IPS DF 6.9 (cell line): ENCODE data around the gene MT1M.
"Not testable (repeated sequence)": the region's sequence is repeated elsewhere in the genome, so short reads cannot be mapped to it uniquely, and the experiment has no call there.

Experiments
- DNase-seq: peaks from one replicate; pipeline ENCODE4 v3.0.0-alpha.2; 2013; ENCODE audit warnings: low read depth, low spot score
- H3K27ac ChIP-seq: one replicate; pipeline ENCODE4 v1.5.1; 2013; ENCODE audit warnings: low read length, control low read depth
- H3K27me3 ChIP-seq: 2 replicates; pipeline ENCODE4 v1.6.1; 2013; ENCODE audit warnings: mild to moderate bottlenecking, low read length; ENCODE audit not compliant: control insufficient read depth, insufficient read depth
- H3K36me3 ChIP-seq: 2 replicates; pipeline ENCODE4 v1.6.1; 2013; ENCODE audit warnings: low read length; ENCODE audit not compliant: control insufficient read depth, insufficient read depth
- H3K4me1 ChIP-seq: 2 replicates; pipeline ENCODE4 v1.6.1; 2013; ENCODE audit warnings: low read length; ENCODE audit not compliant: control insufficient read depth, insufficient read depth
- H3K4me3 ChIP-seq: 2 replicates; pipeline ENCODE4 v1.5.1; 2013; ENCODE audit warnings: mild to moderate bottlenecking, low read length
- H3K9me3 ChIP-seq: 2 replicates; pipeline ENCODE4 v1.6.1; 2013; ENCODE audit warnings: low read length, inconsistent platforms; ENCODE audit not compliant: control insufficient read depth, insufficient read depth
- WGBS: extraction: QIAGEN DNeasy Blood & Tissue Kit; methylation state at CpG from one replicate; pipeline ENCODE4 v1.1.7; 2013; ENCODE audit warnings: mixed read lengths, missing lambda C conversion rate; ENCODE audit not compliant: insufficient read length, insufficient coverage; 5-methylcytosine and 5-hydroxymethylcytosine counted together

MT1M gene

DNA sequence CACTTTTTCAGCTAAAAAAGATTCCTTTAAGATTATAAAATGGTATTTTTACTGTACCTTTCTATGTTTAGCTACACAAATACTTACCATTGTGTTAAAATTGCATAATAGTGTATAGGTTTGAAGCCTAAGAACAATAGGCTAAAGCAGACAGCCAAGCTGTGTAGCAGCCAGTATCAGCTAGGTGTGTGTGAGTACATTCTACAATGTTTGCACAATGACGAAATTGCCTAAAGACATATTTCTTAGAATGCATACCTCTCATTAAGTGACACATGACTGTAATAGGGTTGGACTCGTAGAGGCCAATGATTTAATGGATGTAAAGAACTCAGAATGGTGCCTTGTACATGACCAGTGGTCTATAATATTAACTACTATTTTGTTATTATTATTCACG lies 17.4 kb downstream of the MT1M start:
- Histone ChIP-seq H3K9me3 (no peaks in the 10 kb centered on the region), H3K36me3 (no peaks in the 10 kb centered on the region), H3K4me3 (no peak overlapping the region), H3K27ac (no peak overlapping the region), H3K4me1 (no peaks in the 10 kb centered on the region), H3K27me3 (peaks cover 43% of the 10 kb centered on the region)
- no CpG with 5 or more reads among the region's 3 CpGs for WGBS
- no peak for DNase-seq

DNA sequence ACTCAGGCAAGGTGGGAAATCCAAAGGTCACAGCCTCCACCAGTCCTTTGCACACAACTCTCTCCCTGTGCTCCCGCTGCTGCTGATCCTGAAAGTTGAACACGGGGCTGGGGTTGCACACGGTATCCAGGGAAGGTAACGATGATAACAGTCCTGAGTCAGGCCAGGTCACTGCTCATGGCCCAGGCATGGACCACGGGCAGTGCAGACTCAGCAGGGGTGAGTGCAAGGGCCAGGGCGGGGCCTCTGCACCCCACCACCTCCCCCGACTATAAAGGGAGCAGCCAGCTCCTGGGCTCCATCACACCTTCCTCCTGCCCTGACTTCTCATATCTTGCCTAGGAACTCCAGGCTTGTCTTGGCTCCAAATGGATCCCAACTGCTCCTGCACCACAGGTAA lies 19.1 kb downstream of the MT1M start, which contains the start of gene MT1B:
TSS of gene MT1B (plus strand) at position 301 of the 400 bp plus-strand sequence. CDS start at position 369, 68 bp downstream.
- H3K27me3 ChIP-seq: peaks cover 27% of the 10 kb centered on the region
- no peaks in the 10 kb centered on the region for H3K4me1 ChIP-seq
- WGBS: no CpG with 5 or more reads among the region's 7 CpGs
- H3K4me3 ChIP-seq: no peak within 1 kb of the TSS
- no peak for DNase-seq
- H3K27ac ChIP-seq: no peak within 1 kb of the TSS
- no peaks in the 10 kb centered on the region for H3K9me3 ChIP-seq
- no peaks in the 10 kb centered on the region for H3K36me3 ChIP-seq

DNA sequence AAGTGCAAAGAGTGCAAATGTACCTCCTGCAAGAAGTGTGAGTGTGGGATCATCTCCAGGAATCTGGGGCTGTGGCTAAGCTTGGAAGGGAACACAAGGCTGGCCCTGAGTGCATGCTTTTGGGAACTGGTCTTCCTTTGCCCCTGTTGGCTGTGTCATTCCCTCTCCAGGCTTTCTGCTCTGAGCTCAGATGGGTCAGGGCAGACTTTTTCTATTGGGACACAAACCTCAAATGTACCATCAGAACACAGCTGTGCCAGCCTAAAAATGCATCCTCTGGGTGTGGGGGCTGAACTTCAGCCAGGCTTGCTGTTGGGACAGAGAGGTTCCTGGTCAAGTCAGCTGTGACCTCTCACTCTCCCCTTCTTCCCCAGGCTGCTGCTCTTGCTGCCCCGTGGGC lies 20.1 kb downstream of the MT1M start:
- DNase-seq: no peak
- no CpG with 5 or more reads among the region's 1 CpG for WGBS
- H3K36me3 ChIP-seq: no peaks in the 10 kb centered on the region
- H3K27ac ChIP-seq: no peak overlapping the region
- H3K27me3 ChIP-seq: peaks cover 18% of the 10 kb centered on the region
- H3K9me3 ChIP-seq: no peaks in the 10 kb centered on the region
- H3K4me1 ChIP-seq: no peaks in the 10 kb centered on the region
- H3K4me3 ChIP-seq: no peak overlapping the region

DNA sequence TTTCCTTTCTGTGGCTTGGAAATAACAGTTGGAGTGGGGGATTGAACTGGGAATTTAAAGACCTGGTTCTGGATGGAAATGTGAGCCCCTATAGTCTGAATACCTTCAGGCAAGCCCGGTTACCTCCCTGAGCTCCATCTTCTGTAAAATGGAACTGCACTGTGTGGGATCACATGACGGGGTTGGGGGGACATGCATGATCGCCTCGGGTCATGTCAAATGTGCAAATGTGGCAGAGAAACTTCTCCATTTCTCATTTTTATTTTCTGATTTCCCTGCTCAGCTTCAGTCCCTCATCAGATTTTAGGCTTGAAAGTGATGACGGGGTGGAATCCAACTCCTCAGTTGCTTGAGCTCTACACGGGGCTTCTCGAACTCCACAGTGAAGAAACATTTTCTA lies 20.8 kb downstream of the MT1M start:
- H3K36me3 ChIP-seq: no peaks in the 10 kb centered on the region
- WGBS: no CpG with 5 or more reads among the region's 7 CpGs
- H3K9me3 ChIP-seq: no peaks in the 10 kb centered on the region
- peaks cover 17% of the 10 kb centered on the region for H3K27me3 ChIP-seq
- H3K4me1 ChIP-seq: no peaks in the 10 kb centered on the region
- no peak overlapping the region for H3K4me3 ChIP-seq
- DNase-seq: no peak
- no peak overlapping the region for H3K27ac ChIP-seq

DNA sequence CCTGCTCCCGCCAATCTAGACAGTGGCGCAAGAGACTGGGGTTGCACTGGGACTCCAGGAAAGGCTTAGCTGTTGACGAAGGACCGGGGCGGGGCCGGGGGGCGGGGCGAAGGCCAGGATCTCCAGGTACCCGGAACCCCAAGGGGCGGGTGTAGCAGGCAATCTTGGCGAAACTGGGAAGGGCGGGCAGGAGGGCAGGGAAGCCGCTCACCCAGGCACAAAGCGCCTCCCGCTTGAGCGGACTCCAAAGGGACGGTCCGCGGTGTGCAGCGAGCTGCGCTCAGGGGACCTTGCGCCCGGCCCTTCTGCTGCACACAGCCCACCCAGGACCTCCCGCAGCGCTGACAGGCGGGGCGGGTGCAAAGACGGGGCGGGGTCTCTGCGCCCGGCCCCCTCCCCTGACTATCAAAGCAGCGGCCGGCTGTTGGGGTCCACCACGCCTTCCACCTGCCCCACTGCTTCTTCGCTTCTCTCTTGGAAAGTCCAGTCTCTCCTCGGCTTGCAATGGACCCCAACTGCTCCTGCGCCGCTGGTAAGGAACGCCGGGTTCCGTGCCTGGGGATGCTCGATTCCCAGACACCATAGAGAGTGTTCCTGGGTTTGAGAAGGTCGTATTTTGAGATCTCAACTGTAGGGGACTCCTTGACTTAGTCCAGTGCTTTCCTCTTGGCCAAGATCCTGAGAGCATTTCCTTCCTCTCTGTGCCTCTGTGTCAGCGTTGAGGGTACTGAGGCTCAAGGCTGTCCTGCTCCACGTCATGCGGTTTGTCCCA lies 25.3 kb downstream of the MT1M start, which contains the start of gene MT1F:
TSS of gene MT1F (plus strand) at position 405 of the 772 bp plus-strand sequence. CDS start at position 505, 100 bp downstream.
- Histone ChIP-seq H3K36me3 (no peaks in the 10 kb centered on the region), H3K4me3 (peak within 1 kb of the TSS; percentile 50; the same call in 1 of the 2 replicates), H3K4me1 (no peaks in the 10 kb centered on the region), H3K27ac (no peak within 1 kb of the TSS), H3K9me3 (no peaks in the 10 kb centered on the region), H3K27me3 (peaks cover 50% of the 10 kb centered on the region)
- no CpG with 5 or more reads among the region's 46 CpGs for WGBS
- DNase-seq: no peak

DNA sequence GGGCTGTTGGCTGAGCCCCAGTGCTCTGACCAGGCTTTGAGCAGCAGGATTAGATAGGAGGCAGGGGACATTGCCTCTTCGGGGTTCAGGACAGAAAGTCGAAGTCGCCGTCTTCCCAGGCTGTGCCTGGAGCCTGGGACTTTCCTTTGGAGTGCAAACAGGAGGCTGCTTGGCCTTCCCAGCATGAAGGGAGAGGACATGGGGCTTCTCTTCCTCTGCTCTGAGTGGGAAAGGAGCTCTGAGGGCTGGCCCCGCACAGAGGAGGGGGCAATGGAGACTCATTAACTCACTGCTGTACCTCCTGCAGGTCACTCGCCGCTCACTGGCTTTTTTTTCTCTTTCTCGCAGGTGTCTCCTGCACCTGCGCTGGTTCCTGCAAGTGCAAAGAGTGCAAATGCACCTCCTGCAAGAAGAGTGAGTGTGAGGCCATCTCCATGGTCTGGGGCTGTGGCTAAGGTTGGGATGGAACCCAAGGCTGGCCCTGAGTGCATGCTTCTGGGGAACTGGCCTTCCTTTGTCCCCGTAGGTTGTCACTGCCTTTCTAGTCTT lies 25.9 kb downstream of the MT1M start:
- H3K27ac ChIP-seq: no peak overlapping the region
- H3K4me1 ChIP-seq: peaks cover 2% of the 10 kb centered on the region; the same call in 1 of the 2 replicates
- H3K36me3 ChIP-seq: no peaks in the 10 kb centered on the region
- H3K9me3 ChIP-seq: no peaks in the 10 kb centered on the region
- peaks cover 57% of the 10 kb centered on the region for H3K27me3 ChIP-seq
- no CpG with 5 or more reads among the region's 10 CpGs for WGBS
- peak overlapping the region; percentile 50; the same call in 1 of the 2 replicates for H3K4me3 ChIP-seq
- DNase-seq: no peak

DNA sequence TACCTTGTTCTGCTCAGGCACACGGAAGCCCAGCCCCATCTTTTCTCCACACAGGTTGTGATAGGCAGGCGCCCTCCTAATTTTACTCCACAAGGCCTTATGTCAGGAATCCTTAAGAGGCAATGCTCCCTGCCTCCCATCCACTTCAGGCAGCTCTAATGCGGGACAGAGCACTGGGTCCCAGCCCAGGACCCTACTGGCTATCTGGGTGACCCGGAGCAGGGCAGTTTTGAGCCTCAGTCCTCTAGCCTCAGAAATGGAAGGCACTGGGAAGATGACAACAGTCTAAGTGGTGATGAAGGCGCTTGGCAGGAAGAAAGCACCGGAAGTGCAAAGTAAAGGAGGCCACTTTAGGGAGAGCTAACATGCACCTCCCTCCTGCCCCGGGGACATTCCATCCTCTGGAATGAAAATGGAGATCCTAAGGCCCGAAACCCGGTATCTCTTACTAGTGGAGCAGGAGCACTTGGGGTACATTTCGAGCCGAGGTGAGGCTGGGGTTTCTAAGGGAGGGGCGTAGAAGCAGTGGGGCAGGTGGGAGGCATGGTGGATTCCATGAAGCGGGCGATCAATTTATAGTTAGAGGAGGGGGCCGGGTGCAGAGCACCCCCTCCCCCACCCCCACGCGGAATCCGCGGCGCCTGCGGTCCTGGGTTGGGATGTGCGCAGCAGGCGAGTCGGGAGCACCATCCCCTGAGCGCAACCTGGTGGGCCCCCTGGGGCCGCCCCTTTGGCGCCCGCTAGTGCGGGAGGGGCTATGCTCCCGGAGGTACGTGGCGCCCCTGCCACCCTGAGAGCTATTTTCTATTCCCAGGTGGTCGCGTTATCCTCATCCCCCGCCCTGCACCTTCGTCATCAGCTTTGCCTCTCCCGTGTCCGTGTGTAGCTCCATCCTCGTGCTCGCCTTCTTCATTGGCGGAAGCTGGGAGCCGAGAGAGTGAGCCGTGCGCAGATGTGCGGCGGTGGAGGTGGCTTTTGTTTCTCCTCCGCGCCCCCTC lies 30.2 kb downstream of the MT1M start:
- peaks cover 2% of the 10 kb centered on the region; the same call in 1 of the 2 replicates for H3K4me1 ChIP-seq
- peaks cover 96% of the 10 kb centered on the region for H3K27me3 ChIP-seq
- no peaks in the 10 kb centered on the region for H3K9me3 ChIP-seq
- no peak overlapping the region for H3K27ac ChIP-seq
- no peaks in the 10 kb centered on the region for H3K36me3 ChIP-seq
- no CpG with 5 or more reads among the region's 48 CpGs for WGBS
- no peak for DNase-seq
- H3K4me3 ChIP-seq: peak overlapping the region; percentile 18; the same call in 1 of the 2 replicates

DNA sequence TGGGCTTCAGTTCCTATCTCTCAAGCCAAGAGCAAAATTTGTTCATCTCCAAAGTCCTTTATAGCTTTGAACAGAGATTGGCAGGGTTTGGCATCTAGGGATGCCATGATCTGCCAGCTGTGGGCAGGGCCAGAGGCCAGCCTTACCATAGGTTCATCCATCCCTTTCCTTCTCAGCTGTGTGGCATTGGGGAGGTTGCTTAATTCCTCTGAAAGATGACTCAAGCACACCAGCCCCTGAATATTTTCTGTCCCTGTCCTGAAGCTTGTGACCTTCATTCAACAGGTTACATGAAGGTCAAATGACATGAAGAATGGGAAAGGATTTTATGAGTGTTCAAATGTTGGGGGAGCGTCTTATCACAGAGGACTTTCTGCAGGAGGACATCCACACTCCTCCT lies 32.0 kb downstream of the MT1M start:
- WGBS: no CpG with 5 or more reads among the region's 1 CpG
- H3K9me3 ChIP-seq: no peaks in the 10 kb centered on the region
- H3K4me3 ChIP-seq: no peak overlapping the region
- DNase-seq: no peak
- H3K36me3 ChIP-seq: no peaks in the 10 kb centered on the region
- peaks cover 4% of the 10 kb centered on the region; the same call in 1 of the 2 replicates for H3K4me1 ChIP-seq
- H3K27ac ChIP-seq: no peak overlapping the region
- H3K27me3 ChIP-seq: peaks cover 98% of the 10 kb centered on the region

DNA sequence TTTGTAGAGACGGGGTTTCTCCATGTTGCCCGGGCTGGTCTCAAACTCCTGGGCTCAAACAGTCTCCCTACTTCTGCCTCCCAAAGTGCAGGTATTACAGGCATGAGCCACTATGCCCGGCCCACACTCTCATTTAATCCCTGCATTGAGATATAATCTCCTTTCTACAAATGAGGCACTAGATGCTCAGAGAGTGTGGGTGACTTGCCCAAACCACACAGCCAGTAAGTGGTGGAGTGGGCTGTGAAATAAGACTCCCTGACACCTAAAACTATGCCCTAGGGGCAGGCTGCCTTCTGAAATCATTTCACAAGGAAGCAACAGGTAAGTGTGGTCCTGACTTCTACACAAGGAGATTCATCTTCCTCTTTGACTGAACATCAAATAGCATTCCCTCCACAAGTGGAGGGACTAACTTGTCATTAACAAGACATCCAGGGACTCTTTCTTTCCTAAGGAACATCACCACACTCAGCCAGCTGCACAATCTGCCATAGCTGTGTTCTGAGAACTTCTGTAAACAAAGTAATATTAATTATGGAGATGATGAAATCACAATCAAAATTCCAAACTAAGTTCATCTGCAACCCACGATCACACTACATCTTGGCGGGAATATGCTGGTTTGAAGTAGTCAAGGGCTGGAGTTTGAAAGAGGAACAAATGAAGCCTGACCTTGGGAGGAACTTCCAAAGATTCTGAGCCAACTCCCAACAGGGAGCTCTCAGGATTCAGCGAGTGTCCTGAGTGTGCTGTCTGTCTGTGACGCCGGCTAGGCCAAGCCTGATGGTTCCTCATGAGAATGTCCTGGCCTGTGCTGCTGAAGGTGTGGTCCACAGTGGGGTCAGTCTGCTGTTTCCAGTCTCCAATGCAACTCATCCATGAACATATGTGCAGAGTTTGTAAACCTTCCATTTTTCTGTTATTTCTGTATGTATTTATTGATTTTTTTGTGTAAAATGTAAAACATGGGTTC lies 33.1 kb downstream of the MT1M start:
- not testable (repeated sequence) for H3K27ac ChIP-seq, H3K9me3 ChIP-seq, H3K4me1 ChIP-seq, H3K4me3 ChIP-seq, H3K36me3 ChIP-seq, DNase-seq
- peaks cover 98% of the 10 kb centered on the region for H3K27me3 ChIP-seq
- WGBS: no CpG with 5 or more reads among the region's 8 CpGs
